ENCODE data around the gene CRACR2B. TPM values are rescaled to one million over a fixed set of nuclear protein-coding genes. Genes with fewer than 3 reads are reported as not detected.

The CRACR2B gene
- total and polyA plus RNA-seq, 2 donors (not counting 1 experiment from before 2014, with no cell fraction given) = 9.7 to 67.7 TPM

- Histone ChIP-seq H3K4me1 (ENCODE audit: control insufficient read depth in 2 of 2, insufficient read depth in 2 of 2, low read length in 2 of 2) (peaks cover 23 to 32% of the 10 kb centered on the region in 2 donors), H3K36me3 (replicated peaks in 1 of 2; ENCODE audit: control extremely low read depth in 1 of 2, control insufficient read depth in 1 of 2, extremely low read depth in 1 of 2, insufficient read depth in 2 of 2, low read length in 1 of 2) (peaks cover 0 to 30% of the 10 kb centered on the region in 2 experiments), H3K4me2 (replicated peaks; ENCODE audit: low read depth, low read length, poor library complexity, severe bottlenecking) (no peak overlapping the region), H3K4me3 (ENCODE audit: control extremely low read depth in 1 of 5, extremely low read depth in 1 of 5, insufficient read depth in 1 of 5, low read depth in 2 of 5, low read length in 4 of 5) (no peak overlapping the region), H3K79me2 (ENCODE audit: control insufficient read depth, insufficient read depth, low read length) (peaks cover 24% of the 10 kb centered on the region), H3K27me3 (replicated peaks in 1 of 4; ENCODE audit: control extremely low read depth in 1 of 4, control insufficient read depth in 3 of 4, insufficient read depth in 4 of 4, low read length in 3 of 4) (peaks cover 0 to 2% (median 0%) of the 10 kb centered on the region in 4 experiments), H3K27ac (ENCODE audit: low read length in 2 of 2) (no peak overlapping the region), H2AFZ (ENCODE audit: insufficient read depth, low read depth, low read length, poor library complexity, severe bottlenecking) (no peak overlapping the region), H3K9ac (ENCODE audit: low read length) (no peak overlapping the region), H3K9me3 (ENCODE audit: control extremely low read depth in 1 of 3, control insufficient read depth in 2 of 3, insufficient read depth in 1 of 3, low read length in 2 of 3) (no peaks in the 10 kb centered on the region), H4K20me1 (ENCODE audit: control insufficient read depth, insufficient read depth, low read length, poor library complexity, severe bottlenecking) (peaks cover 59% of the 10 kb centered on the region)
- WGBS (ENCODE audit: insufficient coverage) = 74% methylated on average over 11 of the region's 22 CpGs
- Mint-ChIP-seq H3K4me1 (peaks cover 25% of the 10 kb centered on the region), H3K4me3 (peak overlapping the region; percentile 32), H3K27me3 (no peaks in the 10 kb centered on the region), H3K9me3 (ENCODE audit: insufficient read depth) (no peaks in the 10 kb centered on the region), H3K27ac (no peak overlapping the region)
- ATAC-seq (ENCODE audit: low read depth) (no peak), DNase-seq (no peak)
- ChIA-PET POLR2A (interaction anchor here (3.7 kb wide), 1 partner anchor 8 kb away, joined by 57 read pairs; the partner anchor contains the start of genes CD151 and CRACR2B), CTCF (no interaction called here)
- no peak for TF ChIP-seq CTCF (IDR thresholded peaks at IDR 0.05)
- TF ChIP-seq EZH2 (IDR thresholded peaks at IDR 0.05; ENCODE audit: borderline replicate concordance, insufficient read depth, low read depth, low read length, poor library complexity, severe bottlenecking) = no peak
- intact Hi-C loops (cut with micrococcal nuclease) = no loop called here
Measured at GRCh38 chr11:821512-822371, 6.0 kb upstream of the CRACR2B start.
